Keratinocyte (primary cell): ENCODE results near the gene YTHDF1.

Source experiments
- EZH2 ChIP-seq: IDR thresholded peaks from one replicate; pipeline ENCODE4 v1.6.1; 2012; ENCODE audit warnings: inconsistent platforms, mild to moderate bottlenecking, low read length, moderate library complexity
- TF ChIP-seq, protein P1 (sequence below), 3 experiments: IDR thresholded peaks in 1 of 3; conservative IDR thresholded peaks in 1 of 3; optimal IDR thresholded peaks in 1 of 3; 2 replicates in 2 of 3; 3 replicates in 1 of 3; pipeline versions ENCODE3 to v1.5.1; 2011; ENCODE audit warnings: low read length in 3 of 3, mild to moderate bottlenecking in 3 of 3, moderate library complexity in 2 of 3, control low read depth in 1 of 3, inconsistent platforms in 1 of 3; ENCODE audit not compliant: insufficient read depth in 2 of 3; ENCODE audit errors: extremely low read depth in 1 of 3

DNA sequence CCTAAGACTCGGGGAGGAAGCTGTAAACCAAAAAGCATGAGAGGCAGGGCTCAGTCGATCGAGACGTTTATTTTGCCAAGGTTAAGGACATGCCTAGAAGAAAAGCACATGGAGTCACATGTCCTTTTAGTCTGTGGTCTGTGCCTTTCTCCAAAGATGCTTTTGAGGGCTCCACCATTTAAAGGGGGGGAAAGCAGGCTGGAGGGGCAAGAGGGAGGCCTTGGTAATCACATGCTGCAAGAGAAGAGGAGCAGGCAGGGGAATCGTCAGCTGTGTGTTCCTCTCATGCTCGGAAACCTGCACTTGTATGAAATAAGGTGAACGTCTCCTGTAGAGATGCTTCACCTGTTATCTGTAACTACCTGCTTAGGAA is 9.1 kb upstream of the YTHDF1 start:
- TF ChIP-seq, protein P1, sequence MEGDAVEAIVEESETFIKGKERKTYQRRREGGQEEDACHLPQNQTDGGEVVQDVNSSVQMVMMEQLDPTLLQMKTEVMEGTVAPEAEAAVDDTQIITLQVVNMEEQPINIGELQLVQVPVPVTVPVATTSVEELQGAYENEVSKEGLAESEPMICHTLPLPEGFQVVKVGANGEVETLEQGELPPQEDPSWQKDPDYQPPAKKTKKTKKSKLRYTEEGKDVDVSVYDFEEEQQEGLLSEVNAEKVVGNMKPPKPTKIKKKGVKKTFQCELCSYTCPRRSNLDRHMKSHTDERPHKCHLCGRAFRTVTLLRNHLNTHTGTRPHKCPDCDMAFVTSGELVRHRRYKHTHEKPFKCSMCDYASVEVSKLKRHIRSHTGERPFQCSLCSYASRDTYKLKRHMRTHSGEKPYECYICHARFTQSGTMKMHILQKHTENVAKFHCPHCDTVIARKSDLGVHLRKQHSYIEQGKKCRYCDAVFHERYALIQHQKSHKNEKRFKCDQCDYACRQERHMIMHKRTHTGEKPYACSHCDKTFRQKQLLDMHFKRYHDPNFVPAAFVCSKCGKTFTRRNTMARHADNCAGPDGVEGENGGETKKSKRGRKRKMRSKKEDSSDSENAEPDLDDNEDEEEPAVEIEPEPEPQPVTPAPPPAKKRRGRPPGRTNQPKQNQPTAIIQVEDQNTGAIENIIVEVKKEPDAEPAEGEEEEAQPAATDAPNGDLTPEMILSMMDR (optimal IDR thresholded peaks at IDR 0.05 in 1 of 3, IDR thresholded peaks at IDR 0.05 in 1 of 3, conservative IDR thresholded peaks at IDR 0.05 in 1 of 3; ENCODE audit: extremely low read depth in 1 of 3, insufficient read depth in 2 of 3, low read length in 3 of 3): no peak
- TF ChIP-seq EZH2: no peak
